Skeletal muscle cell (primary cell): Measurements from ENCODE around the gene S100A5.
"Not testable (repeated sequence)": the region's sequence is repeated elsewhere in the genome, so short reads cannot be mapped to it uniquely, and the experiment has no call there.

Experiments used
- DNase-seq: peaks from one replicate; pipeline ENCODE4 v3.0.0-alpha.2; 2010; ENCODE audit warnings: low read depth
- H3K4me3 ChIP-seq: 2 replicates; pipeline ENCODE4 v1.5.1; 2011; ENCODE audit warnings: low read depth, mild to moderate bottlenecking, control low read depth, low read length, moderate library complexity

S100A5 gene

GRCh38 chr1:153568367-153569099, 27.8 kb upstream of the S100A5 start:
- H3K4me3 ChIP-seq, result no peak overlapping the region
- no peak for DNase-seq

GRCh38 chr1:153567621-153568366, 27.1 kb upstream of the S100A5 start:
- H3K4me3 ChIP-seq, result no peak overlapping the region
- DNase-seq, result no peak

- no peak overlapping the region for H3K4me3 ChIP-seq
These were observed 26.0 kb upstream of the S100A5 start for GRCh38 chr1:153566414-153567371.

GRCh38 chr1:153565529-153566374, 25.0 kb upstream of the S100A5 start, which contains the start of gene S100A2:
S100A2 (minus strand) TSS chr1:153565844; CDS start chr1:153563877, 1,967 bp downstream.
- H3K4me3 ChIP-seq, result no peak within 1 kb of the TSS
- peak; percentile 81 for DNase-seq

More at GRCh38 chr1:153566414-153567371, 26.0 kb upstream of the S100A5 start:
- DNase-seq, result peak; percentile 96

- DNase-seq, result no peak
- no peak overlapping the region for H3K4me3 ChIP-seq
These were observed 23.3 kb upstream of the S100A5 start for GRCh38 chr1:153563991-153564390.

- H3K4me3 ChIP-seq, result no peak overlapping the region
- DNase-seq, result no peak
These were observed 22.8 kb upstream of the S100A5 start for GRCh38 chr1:153563483-153563901.

GRCh38 chr1:153562021-153562420, 21.3 kb upstream of the S100A5 start:
- not testable (repeated sequence) for H3K4me3 ChIP-seq, DNase-seq

- no peak for DNase-seq
These were observed 20.8 kb upstream of the S100A5 start for GRCh38 chr1:153561466-153561985.

GRCh38 chr1:153560771-153561465, 20.2 kb upstream of the S100A5 start:
- no peak overlapping the region for H3K4me3 ChIP-seq
- DNase-seq, result no peak

More at GRCh38 chr1:153561466-153561985, 20.8 kb upstream of the S100A5 start:
- no peak overlapping the region for H3K4me3 ChIP-seq

- H3K4me3 ChIP-seq, result no peak overlapping the region
- no peak for DNase-seq
These were observed 19.5 kb upstream of the S100A5 start for GRCh38 chr1:153560241-153560640.

GRCh38 chr1:153557877-153558276, 17.1 kb upstream of the S100A5 start:
- no peak overlapping the region for H3K4me3 ChIP-seq
- no peak for DNase-seq

- H3K4me3 ChIP-seq, result no peak overlapping the region
- DNase-seq, result no peak
These were observed 15.6 kb upstream of the S100A5 start for GRCh38 chr1:153556348-153556747.

- H3K4me3 ChIP-seq, result no peak overlapping the region
These were observed 13.3 kb upstream of the S100A5 start for GRCh38 chr1:153553830-153554541.

GRCh38 chr1:153553096-153553495, 12.4 kb upstream of the S100A5 start:
- DNase-seq, result no peak

More at GRCh38 chr1:153553830-153554541, 13.3 kb upstream of the S100A5 start:
- no peak for DNase-seq

GRCh38 chr1:153552335-153552734, 11.6 kb upstream of the S100A5 start:
- no peak overlapping the region for H3K4me3 ChIP-seq
- DNase-seq, result no peak

More at GRCh38 chr1:153553096-153553495, 12.4 kb upstream of the S100A5 start:
- H3K4me3 ChIP-seq, result no peak overlapping the region

GRCh38 chr1:153550827-153551500, 10.2 kb upstream of the S100A5 start:
- no peak for DNase-seq
- H3K4me3 ChIP-seq, result no peak overlapping the region

- no peak overlapping the region for H3K4me3 ChIP-seq
- no peak for DNase-seq
These were observed 9.6 kb upstream of the S100A5 start for GRCh38 chr1:153550398-153550758.
